Measurements from ENCODE around the gene QPRT. TPM values are rescaled to one million over a fixed set of nuclear protein-coding genes. Genes with fewer than 3 reads are reported as not detected.
"Not testable (repeated sequence)": the region's sequence is repeated elsewhere in the genome, so short reads cannot be mapped to it uniquely, and the experiment has no call there.

The QPRT gene
- total RNA-seq, 4 donors from 2014 or later = 14.3 to 65.8 (median 26.3) TPM

DNA sequence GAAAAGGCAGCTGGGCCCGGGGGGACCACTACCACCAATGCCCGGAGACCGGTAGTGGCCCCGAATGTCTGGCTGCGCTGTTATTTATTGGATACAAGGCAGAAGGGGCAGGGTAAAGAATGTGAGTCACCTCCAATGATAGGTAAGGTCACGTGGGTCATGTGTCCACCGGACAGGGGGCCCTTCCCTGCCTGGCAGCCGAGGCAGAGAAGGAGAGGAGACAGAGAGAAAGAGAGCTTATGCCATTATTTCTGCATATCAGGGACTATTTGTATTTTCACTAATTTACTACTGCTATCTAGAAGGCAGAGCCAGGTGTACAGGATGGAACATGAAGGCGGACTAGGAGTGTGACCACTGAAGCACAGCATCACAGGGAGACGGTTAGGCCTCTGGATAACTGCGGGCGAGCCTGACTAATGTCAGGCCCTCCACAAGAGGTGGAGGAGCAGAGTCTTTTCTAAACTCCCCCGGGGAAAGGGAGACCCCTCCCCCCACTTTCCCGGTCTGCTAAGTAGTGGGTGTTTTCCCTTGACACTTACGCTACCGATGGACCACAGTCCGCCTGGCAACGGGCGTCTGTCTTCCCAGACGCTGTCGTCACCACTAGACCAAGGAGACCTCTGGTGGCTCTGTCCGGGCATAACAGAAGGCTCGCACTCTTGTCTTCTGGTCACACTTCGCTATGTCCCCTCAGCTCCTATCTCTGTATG lies 42.3 kb downstream of the QPRT start:
- intact Hi-C loops (cut with DNase I; ENCODE audit: low total_unique reads) = not testable (repeated sequence)

DNA sequence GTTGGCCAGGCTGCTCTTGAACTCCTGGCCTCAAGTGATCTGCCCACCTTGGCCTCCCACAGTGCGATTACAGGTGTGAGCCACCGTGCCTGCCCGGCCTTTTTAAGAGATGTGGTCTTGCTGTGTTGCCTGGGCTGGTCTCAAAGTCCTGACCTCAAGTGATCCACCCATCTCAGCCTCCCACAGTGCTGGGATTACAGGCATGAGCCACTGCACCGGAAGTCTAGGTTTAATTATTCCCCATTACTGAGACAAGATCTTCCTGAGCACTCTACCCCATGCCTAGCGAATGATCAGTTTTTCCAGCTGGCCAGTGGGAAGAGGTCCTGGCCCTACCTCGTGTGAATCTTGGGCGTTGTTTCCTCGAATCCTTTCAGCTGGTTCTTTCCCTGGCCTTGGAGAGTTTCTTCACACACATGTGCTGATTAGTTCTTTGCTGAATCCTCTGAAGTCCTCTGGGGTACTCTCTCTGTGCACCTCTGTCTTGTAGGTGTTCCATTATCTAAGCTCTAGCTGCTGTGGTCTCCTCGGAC lies 47.9 kb downstream of the QPRT start:
- Histone ChIP-seq H3K4me3 (no peak overlapping the region), H3K27ac (no peak overlapping the region), H3K4me1 (peaks cover 0 to 6% (median 0%) of the 10 kb centered on the region in 4 donors), H3K36me3 (no peaks in the 10 kb centered on the region), H3K27me3 (no peaks in the 10 kb centered on the region), H3K9me3 (no peaks in the 10 kb centered on the region)
- intact Hi-C loops (cut with DNase I; ENCODE audit: low total_unique reads) = no loop called here
- WGBS, 2 donors (ENCODE audit: low coverage in 1 of 2) = 84% methylated on average over 9 of the region's 9 CpGs; no CpG with 5 or more reads in 1 of the 2 donors
- in situ Hi-C loops (cut with MboI; ENCODE audit: low pct_ligation_motif_present in 1 of 4, low pct_unique_long_range_greater_than_20kb in 1 of 4, low sequenced_read_pairs in 3 of 4) = no loop called here
- TF ChIP-seq EP300 (IDR thresholded peaks at IDR 0.05; ENCODE audit: low read depth) (no peak), POLR2A (IDR thresholded peaks at IDR 0.05) (no peak), POLR2AphosphoS5 (IDR thresholded peaks at IDR 0.05) (no peak)
- TF ChIP-seq, protein P1, sequence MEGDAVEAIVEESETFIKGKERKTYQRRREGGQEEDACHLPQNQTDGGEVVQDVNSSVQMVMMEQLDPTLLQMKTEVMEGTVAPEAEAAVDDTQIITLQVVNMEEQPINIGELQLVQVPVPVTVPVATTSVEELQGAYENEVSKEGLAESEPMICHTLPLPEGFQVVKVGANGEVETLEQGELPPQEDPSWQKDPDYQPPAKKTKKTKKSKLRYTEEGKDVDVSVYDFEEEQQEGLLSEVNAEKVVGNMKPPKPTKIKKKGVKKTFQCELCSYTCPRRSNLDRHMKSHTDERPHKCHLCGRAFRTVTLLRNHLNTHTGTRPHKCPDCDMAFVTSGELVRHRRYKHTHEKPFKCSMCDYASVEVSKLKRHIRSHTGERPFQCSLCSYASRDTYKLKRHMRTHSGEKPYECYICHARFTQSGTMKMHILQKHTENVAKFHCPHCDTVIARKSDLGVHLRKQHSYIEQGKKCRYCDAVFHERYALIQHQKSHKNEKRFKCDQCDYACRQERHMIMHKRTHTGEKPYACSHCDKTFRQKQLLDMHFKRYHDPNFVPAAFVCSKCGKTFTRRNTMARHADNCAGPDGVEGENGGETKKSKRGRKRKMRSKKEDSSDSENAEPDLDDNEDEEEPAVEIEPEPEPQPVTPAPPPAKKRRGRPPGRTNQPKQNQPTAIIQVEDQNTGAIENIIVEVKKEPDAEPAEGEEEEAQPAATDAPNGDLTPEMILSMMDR (IDR thresholded peaks at IDR 0.05) = no peak
- DNase-seq = no peak

More for the DNA sequence above, 42.3 kb downstream of the QPRT start:
- H3K9me3 ChIP-seq; H3K36me3 ChIP-seq; H3K27me3 ChIP-seq; H3K4me1 ChIP-seq; in situ Hi-C loops (cut with MboI; ENCODE audit: low pct_ligation_motif_present in 1 of 4, low pct_unique_long_range_greater_than_20kb in 1 of 4, low sequenced_read_pairs in 3 of 4); H3K4me3 ChIP-seq; H3K27ac ChIP-seq: not testable (repeated sequence)
- DNase-seq = peak; percentile 78
- WGBS, 2 donors (ENCODE audit: low coverage in 1 of 2) = 42% methylated on average over 24 of the region's 24 CpGs; no CpG with 5 or more reads in 1 of the 2 donors
- TF ChIP-seq, protein P1 (IDR thresholded peaks at IDR 0.05) = peak; percentile 41 to 62 (median 56)

DNA sequence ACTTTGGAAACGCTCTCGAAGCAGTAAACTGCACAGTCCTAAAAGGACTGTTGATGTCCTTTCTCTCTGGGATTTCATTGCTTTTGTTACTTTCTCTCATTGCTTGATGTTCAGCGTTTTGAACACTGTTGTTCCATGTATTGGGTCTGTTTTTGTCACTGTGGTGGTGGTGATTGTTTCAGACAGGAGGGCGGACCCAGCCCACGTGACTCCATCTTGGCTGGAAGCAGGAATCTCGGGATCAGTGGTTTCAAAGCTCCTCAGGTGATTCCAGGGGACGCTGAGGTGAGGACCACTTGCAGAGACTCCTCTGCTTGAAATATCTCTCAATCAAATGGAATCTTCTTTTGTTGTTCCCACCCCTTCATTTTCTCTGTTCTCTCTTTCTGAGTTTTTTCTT lies 48.5 kb downstream of the QPRT start:
- Histone ChIP-seq H3K27ac (no peak overlapping the region), H3K4me3 (no peak overlapping the region), H3K9me3 (no peaks in the 10 kb centered on the region), H3K36me3 (no peaks in the 10 kb centered on the region), H3K4me1 (peaks cover 0 to 6% (median 0%) of the 10 kb centered on the region in 4 donors), H3K27me3 (no peaks in the 10 kb centered on the region)
- DNase-seq = no peak
- in situ Hi-C loops (cut with MboI; ENCODE audit: low pct_ligation_motif_present in 1 of 4, low pct_unique_long_range_greater_than_20kb in 1 of 4, low sequenced_read_pairs in 3 of 4) = no loop called here
- intact Hi-C loops (cut with DNase I; ENCODE audit: low total_unique reads) = no loop called here
- WGBS, 2 donors (ENCODE audit: low coverage in 1 of 2) = 86% methylated on average over 4 to 7 of the region's 7 CpGs
- no peak for TF ChIP-seq POLR2A (IDR thresholded peaks at IDR 0.05)
- no peak for TF ChIP-seq POLR2AphosphoS5 (IDR thresholded peaks at IDR 0.05)
- TF ChIP-seq, protein P1 (IDR thresholded peaks at IDR 0.05) = no peak
- no peak for TF ChIP-seq EP300 (IDR thresholded peaks at IDR 0.05; ENCODE audit: low read depth)

DNA sequence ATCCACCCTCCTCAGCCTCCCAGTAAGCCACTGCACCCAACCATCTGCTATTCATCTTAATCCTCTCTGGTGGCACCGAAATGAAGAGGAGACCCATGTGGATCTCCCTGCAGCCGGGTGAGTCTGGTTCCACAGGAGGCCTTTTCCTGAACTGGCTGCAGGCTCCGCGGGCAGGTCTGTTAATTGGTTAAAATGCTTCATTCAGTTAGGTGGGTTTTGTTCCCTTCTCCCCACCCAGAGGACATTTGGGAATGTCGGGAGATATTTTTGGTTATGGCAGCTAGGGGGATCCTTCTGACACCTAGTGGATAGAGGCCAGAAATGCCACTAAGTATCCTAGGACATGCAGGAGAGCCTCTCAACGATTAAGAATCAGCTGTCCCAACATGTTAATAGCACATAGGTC lies 50.1 kb downstream of the QPRT start:
- Histone ChIP-seq H3K9me3 (no peaks in the 10 kb centered on the region), H3K36me3 (no peaks in the 10 kb centered on the region), H3K4me3 (no peak overlapping the region), H3K27me3 (no peaks in the 10 kb centered on the region), H3K4me1 (peaks cover 0 to 6% (median 0%) of the 10 kb centered on the region in 4 donors), H3K27ac (no peak overlapping the region)
- no peak for TF ChIP-seq EP300 (IDR thresholded peaks at IDR 0.05; ENCODE audit: low read depth)
- TF ChIP-seq, protein P1 (IDR thresholded peaks at IDR 0.05) = peak; percentile 44 to 58 (median 48)
- intact Hi-C loops (cut with DNase I; ENCODE audit: low total_unique reads) = no loop called here
- in situ Hi-C loops (cut with MboI; ENCODE audit: low pct_ligation_motif_present in 1 of 4, low pct_unique_long_range_greater_than_20kb in 1 of 4, low sequenced_read_pairs in 3 of 4) = no loop called here
- no peak for DNase-seq
- WGBS, 2 donors (ENCODE audit: low coverage in 1 of 2) = 43% methylated on average over 6 of the region's 6 CpGs; no CpG with 5 or more reads in 1 of the 2 donors

Data from transverse colon (tissue), 4 donors.